GM10266 (cell line): ENCODE measurements around the gene KRTAP17-1.
"Not testable (repeated sequence)": the region's sequence is repeated elsewhere in the genome, so short reads cannot be mapped to it uniquely, and the experiment has no call there.

Experiments
- DNase-seq: peaks from one replicate; pipeline ENCODE4 v3.0.0; 2012; ENCODE audit errors: extremely low spot score
- CTCF ChIP-seq: IDR thresholded peaks from 2 replicates; pipeline ENCODE4 v1.5.1; 2012; ENCODE audit warnings: mild to moderate bottlenecking, low read depth; ENCODE audit not compliant: control insufficient read depth, insufficient read depth; ENCODE audit errors: missing control alignments

KRTAP17-1 gene

DNA sequence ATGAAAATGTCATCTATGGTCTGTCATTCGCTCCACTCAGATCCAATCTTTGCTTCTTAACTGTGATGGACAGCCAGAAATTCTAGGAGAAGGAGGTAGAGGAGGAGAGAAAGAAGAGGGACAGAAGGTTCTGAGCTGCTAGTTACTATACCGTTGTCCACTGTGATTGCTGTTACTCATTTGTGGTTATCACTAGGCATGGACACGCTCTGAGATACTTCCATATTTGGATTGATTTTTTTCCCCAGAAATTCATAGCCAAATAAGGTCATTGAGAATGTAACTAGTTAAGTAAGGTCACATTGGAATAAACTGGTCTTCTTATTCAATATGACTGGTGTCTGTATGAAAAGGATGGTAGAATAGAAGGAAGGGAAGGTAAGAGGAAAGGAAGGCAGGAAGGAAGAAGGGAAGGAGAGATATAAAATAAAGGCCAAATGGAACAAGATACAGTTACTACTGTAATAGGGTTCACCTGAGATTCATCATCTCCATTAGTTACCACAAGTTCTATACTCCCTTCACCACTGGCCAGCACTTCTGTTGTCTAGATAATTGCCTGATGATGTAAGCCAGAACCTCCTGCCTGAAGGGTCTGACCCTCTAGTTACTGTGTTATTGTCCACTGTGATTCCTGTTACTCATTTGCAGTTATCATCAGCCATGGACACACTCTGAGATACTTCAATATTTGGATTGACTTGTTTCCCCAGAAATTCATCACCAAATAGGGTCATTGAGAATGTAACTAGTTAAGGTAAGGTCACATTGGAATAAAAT, 37.1 kb downstream of the KRTAP17-1 start:
- no peak for TF ChIP-seq CTCF
- no peak for DNase-seq

GRCh38 chr17:41275648-41276190, 39.8 kb downstream of the KRTAP17-1 start, which contains the start of gene KRTAP9-7:
Gene KRTAP9-7 (plus strand): TSS chr17:41275698. CDS start chr17:41275698, 0 bp downstream.
- not testable (repeated sequence) for DNase-seq

- DNase-seq, result no peak
- TF ChIP-seq CTCF, result no peak
Observed at GRCh38 chr17:41271858-41272257, 43.7 kb downstream of the KRTAP17-1 start.

DNA sequence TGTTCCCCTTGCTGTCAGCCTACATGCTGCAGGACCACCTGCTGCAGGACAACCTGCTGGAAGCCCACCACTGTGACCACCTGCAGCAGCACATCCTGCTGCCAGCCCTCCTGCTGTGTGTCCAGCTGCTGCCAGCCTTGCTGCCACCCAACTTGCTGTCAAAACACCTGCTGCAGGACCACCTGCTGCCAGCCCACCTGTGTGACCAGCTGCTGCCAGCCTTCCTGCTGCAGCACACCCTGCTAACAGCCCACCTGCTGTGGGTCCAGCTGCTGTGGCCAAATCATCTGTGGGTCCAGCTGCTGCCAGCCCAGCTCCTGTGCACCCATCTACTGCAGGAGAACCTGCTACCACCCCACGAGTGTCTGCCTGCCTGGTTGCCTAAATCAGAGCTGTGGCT, 44.2 kb downstream of the KRTAP17-1 start:
- DNase-seq, result not testable (repeated sequence)

DNA sequence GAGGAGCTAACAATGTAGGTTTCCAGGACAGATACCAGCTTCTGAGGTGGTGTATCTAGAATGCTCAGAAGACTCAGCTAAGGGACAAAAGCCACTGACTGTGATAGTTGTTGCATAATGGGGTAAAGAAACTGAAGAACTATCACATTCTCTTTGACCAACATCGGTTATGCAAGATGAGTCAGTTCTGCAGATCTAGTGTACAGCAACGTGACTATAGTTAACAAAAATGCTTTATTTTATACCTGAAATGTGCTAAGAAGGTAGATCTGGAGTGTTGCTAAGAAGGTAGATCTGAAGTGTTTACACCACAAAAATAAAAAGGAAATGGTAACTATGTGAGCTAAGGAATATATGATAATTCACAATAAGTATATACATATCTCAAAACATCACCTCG, 47.8 kb downstream of the KRTAP17-1 start:
- no peak for TF ChIP-seq CTCF
- DNase-seq, result no peak

GRCh38 chr17:41265078-41265477, 50.4 kb downstream of the KRTAP17-1 start, which contains the start of gene KRTAP9-6:
Gene KRTAP9-6 (plus strand): TSS chr17:41265378. CDS start chr17:41265378, 0 bp downstream.
- no peak for DNase-seq
- TF ChIP-seq CTCF, result no peak
